ENCODE data around the gene PRRX2. TPM values are rescaled to one million over a fixed set of nuclear protein-coding genes. Genes with fewer than 3 reads are reported as not detected.

The PRRX2 gene
- total RNA-seq, 4 donors from 2014 or later, result 2.9 to 10.6 (median 8.1) TPM

DNA sequence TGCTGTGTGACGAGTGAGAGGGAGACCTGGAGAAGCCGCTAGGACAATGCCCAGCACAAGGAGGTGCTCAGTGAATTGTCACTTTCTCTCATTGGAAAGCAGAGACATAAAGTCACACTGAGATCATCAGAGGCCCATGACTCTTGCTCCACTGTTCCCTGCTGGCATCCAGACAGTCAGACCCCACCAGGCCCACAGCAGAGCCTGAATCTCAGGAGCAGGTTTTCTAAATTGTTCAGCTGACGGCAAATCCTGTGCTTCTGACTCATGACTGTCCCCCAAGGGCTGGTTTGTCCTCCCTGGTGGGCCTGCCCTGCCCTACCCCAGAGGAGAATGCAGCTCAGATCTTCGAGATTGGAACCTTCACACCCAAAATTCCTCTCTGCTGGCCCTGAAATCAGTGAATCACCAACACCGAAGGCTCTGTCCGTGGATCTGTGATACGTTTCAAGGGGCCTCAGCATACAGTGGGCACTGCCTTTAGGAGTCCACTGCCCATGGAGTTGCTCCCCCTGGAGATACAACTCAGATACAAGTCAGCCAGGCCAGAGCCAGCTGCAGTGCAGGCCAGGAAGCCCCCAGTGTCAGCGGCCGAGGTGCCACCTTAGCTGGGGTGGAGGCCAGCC, 84.7 kb downstream of the PRRX2 start:
- no peak for TF ChIP-seq POLR2A (IDR thresholded peaks at IDR 0.05)
- TF ChIP-seq, protein P1, sequence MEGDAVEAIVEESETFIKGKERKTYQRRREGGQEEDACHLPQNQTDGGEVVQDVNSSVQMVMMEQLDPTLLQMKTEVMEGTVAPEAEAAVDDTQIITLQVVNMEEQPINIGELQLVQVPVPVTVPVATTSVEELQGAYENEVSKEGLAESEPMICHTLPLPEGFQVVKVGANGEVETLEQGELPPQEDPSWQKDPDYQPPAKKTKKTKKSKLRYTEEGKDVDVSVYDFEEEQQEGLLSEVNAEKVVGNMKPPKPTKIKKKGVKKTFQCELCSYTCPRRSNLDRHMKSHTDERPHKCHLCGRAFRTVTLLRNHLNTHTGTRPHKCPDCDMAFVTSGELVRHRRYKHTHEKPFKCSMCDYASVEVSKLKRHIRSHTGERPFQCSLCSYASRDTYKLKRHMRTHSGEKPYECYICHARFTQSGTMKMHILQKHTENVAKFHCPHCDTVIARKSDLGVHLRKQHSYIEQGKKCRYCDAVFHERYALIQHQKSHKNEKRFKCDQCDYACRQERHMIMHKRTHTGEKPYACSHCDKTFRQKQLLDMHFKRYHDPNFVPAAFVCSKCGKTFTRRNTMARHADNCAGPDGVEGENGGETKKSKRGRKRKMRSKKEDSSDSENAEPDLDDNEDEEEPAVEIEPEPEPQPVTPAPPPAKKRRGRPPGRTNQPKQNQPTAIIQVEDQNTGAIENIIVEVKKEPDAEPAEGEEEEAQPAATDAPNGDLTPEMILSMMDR (IDR thresholded peaks at IDR 0.05), result no peak
- no peak overlapping the region for H3K27ac ChIP-seq

DNA sequence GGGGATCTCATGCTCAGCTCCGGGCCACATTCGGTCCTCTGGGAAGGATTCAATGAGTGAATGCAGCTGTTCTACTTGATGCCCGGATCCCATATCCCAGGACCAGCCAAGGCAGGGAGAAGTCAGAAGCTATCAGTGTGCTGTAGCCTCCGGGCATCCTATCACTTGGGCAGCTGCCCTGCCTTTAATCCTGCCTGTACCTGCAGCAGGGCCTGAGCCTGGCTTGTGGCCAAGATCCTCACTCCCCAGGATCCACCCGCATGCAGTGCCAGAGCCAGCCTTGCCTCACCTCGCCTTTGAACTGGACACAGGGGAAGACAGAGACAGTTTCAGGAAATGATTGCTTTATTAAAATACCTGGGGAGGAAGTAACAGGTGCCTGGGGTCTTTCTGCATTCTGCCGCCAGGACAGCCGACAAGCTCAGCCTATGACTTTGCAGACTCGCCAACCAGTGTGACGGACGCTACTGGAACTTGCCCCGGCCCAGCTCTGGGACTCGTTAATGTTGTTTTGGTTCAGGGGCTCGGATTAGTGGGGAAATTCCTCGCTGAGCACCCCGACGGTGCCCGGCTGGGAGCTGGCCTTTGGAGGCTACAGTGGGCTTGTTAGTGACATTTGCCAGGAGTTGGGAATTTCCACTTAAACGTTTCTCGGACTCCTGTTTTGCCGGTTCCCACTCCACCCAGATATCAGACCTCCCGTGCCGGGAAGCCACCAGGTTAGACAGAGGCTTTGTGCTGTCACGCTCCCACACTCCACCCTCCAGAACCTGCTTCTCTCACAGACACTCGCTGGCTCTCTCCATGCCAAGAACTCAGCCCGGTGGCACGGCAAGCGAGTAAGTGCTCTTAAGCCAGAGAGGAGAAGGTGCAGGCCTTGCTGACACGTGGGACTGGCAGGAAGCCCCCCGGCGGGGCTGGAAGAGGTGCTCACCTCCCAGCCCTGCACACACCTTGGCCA, 86.7 kb downstream of the PRRX2 start:
- Histone ChIP-seq H3K27ac (no peak overlapping the region), H3K9me3 (no peaks in the 10 kb centered on the region), H3K4me1 (peaks cover 12 to 18% of the 10 kb centered on the region in 2 donors), H3K27me3 (no peaks in the 10 kb centered on the region), H3K4me3 (replicated peaks in 1 of 3) (peak overlapping the region in 1 of 3 donors; percentile 11), H3K36me3 (no peaks in the 10 kb centered on the region)
- intact Hi-C loops (cut with DNase I), result no loop called here
- TF ChIP-seq, protein P1 (IDR thresholded peaks at IDR 0.05), result no peak
- peak; percentile 76 to 79 for DNase-seq
- WGBS, 2 donors, result 16 to 28% methylated on average over 21 to 23 of the region's 31 CpGs

More for the DNA sequence above, 84.7 kb downstream of the PRRX2 start:
- peaks cover 12 to 18% of the 10 kb centered on the region in 2 donors for H3K4me1 ChIP-seq
- no peak for DNase-seq
- no peaks in the 10 kb centered on the region for H3K36me3 ChIP-seq
- 92 to 95% methylated on average over 7 to 8 of the region's 9 CpGs for WGBS, 2 donors
- no peak overlapping the region for H3K4me3 ChIP-seq (replicated peaks in 1 of 3)
- intact Hi-C loops (cut with DNase I), result no loop called here
- no peaks in the 10 kb centered on the region for H3K9me3 ChIP-seq
- H3K27me3 ChIP-seq, result no peaks in the 10 kb centered on the region

- H3K27me3 ChIP-seq, result no peaks in the 10 kb centered on the region
- DNase-seq, result peak; percentile 70 to 73
- H3K27ac ChIP-seq, result no peak within 1 kb of the TSS
- WGBS, 2 donors, result 25 to 46% methylated on average over 9 to 23 of the region's 23 CpGs
- H3K9me3 ChIP-seq, result no peaks in the 10 kb centered on the region
- H3K4me1 ChIP-seq, result peaks cover 12 to 18% of the 10 kb centered on the region in 2 donors
- peak within 1 kb of the TSS in 1 of 3 donors; percentile 11 for H3K4me3 ChIP-seq (replicated peaks in 1 of 3)
- TF ChIP-seq, protein P1 (IDR thresholded peaks at IDR 0.05), result no peak
- TF ChIP-seq POLR2A (IDR thresholded peaks at IDR 0.05), result peak in 1 of 2 donors; percentile 24
- intact Hi-C loops (cut with DNase I), result no loop called here
- no peaks in the 10 kb centered on the region for H3K36me3 ChIP-seq
Observed at GRCh38 chr9:129752900-129753729, 87.7 kb downstream of the PRRX2 start, which contains the start of gene PTGES. PTGES (minus strand) TSS chr9:129753042; CDS start chr9:129753012, 30 bp downstream.

GRCh38 chr9:129755151-129755550, 89.7 kb downstream of the PRRX2 start:
- H3K4me3 ChIP-seq (replicated peaks in 1 of 3), result no peak overlapping the region
- intact Hi-C loops (cut with DNase I), result no loop called here
- H3K36me3 ChIP-seq, result no peaks in the 10 kb centered on the region
- H3K27ac ChIP-seq, result no peak overlapping the region
- no peaks in the 10 kb centered on the region for H3K27me3 ChIP-seq
- WGBS, 2 donors, result 91 to 93% methylated on average over 5 of the region's 5 CpGs
- no peak for DNase-seq
- H3K9me3 ChIP-seq, result no peaks in the 10 kb centered on the region
- H3K4me1 ChIP-seq, result peaks cover 12 to 18% of the 10 kb centered on the region in 2 donors
- TF ChIP-seq POLR2A (IDR thresholded peaks at IDR 0.05), result no peak
- TF ChIP-seq, protein P1 (IDR thresholded peaks at IDR 0.05), result no peak
